ENCODE measurements around the gene RBMS1.
"Not testable (repeated sequence)": the region's sequence is repeated elsewhere in the genome, so short reads cannot be mapped to it uniquely, and the experiment has no call there.

The RBMS1 gene

GRCh38 chr2:160426604-160427003, 67.0 kb downstream of the RBMS1 start:
- H3K27ac ChIP-seq = no peak overlapping the region
- CTCF ChIA-PET = interaction anchor here (0.7 kb wide), 1 partner anchor 1640 kb away, joined by 4 read pairs; no protein-coding TSS in a partner anchor

GRCh38 chr2:160425434-160426151, 68.0 kb downstream of the RBMS1 start:
- H3K27ac ChIP-seq = no peak overlapping the region
- no peak for TF ChIP-seq CTCF (conservative IDR thresholded peaks at IDR 0.05; ENCODE audit: low read depth)
- ChIA-PET CTCF (interaction anchor here (0.6 to 0.7 kb wide), 2 partner anchors 993 to 1641 kb away, joined by 4 to 7 read pairs; no protein-coding TSS in a partner anchor), POLR2A (ENCODE audit: low non-redundant PET) (no interaction called here)
- no peak for DNase-seq (ENCODE audit: low spot score)

More at GRCh38 chr2:160426604-160427003, 67.0 kb downstream of the RBMS1 start:
- no peak for DNase-seq (ENCODE audit: low spot score)
- POLR2A ChIA-PET (ENCODE audit: low non-redundant PET) = no interaction called here
- no peak for TF ChIP-seq CTCF (conservative IDR thresholded peaks at IDR 0.05; ENCODE audit: low read depth)

GRCh38 chr2:160423126-160423525, 70.5 kb downstream of the RBMS1 start:
- POLR2A ChIA-PET (ENCODE audit: low non-redundant PET) = no interaction called here
- no peak for DNase-seq (ENCODE audit: low spot score)
- no peak overlapping the region for H3K27ac ChIP-seq
- TF ChIP-seq CTCF (conservative IDR thresholded peaks at IDR 0.05; ENCODE audit: low read depth) = no peak
- CTCF ChIA-PET = interaction anchor here (0.6 kb wide), 1 partner anchor 435 kb away, joined by 3 read pairs; no protein-coding TSS in a partner anchor

- H3K27ac ChIP-seq; POLR2A ChIA-PET (ENCODE audit: low non-redundant PET); DNase-seq (ENCODE audit: low spot score): not testable (repeated sequence)
- CTCF ChIA-PET = interaction anchor here (0.5 kb wide), 1 partner anchor 29 kb away, joined by 3 read pairs; no protein-coding TSS in a partner anchor
These were observed 71.7 kb downstream of the RBMS1 start for GRCh38 chr2:160421646-160422501.

- ChIA-PET POLR2A (ENCODE audit: low non-redundant PET) (no interaction called here), CTCF (interaction anchor here (0.6 kb wide), 1 partner anchor 433 kb away, joined by 4 read pairs; no protein-coding TSS in a partner anchor)
- H3K27ac ChIP-seq = no peak overlapping the region
These were observed 72.9 kb downstream of the RBMS1 start for GRCh38 chr2:160420711-160421110.

GRCh38 chr2:160419776-160420505, 73.7 kb downstream of the RBMS1 start:
- TF ChIP-seq CTCF (conservative IDR thresholded peaks at IDR 0.05; ENCODE audit: low read depth) = no peak
- DNase-seq (ENCODE audit: low spot score) = no peak
- CTCF ChIA-PET = interaction anchor here (0.6 kb wide), 2 partner anchors 355 to 432 kb away, joined by 3 to 4 read pairs; no protein-coding TSS in a partner anchor
- POLR2A ChIA-PET (ENCODE audit: low non-redundant PET) = no interaction called here
- H3K27ac ChIP-seq = no peak overlapping the region

More at GRCh38 chr2:160420711-160421110, 72.9 kb downstream of the RBMS1 start:
- no peak for DNase-seq (ENCODE audit: low spot score)
- TF ChIP-seq CTCF (conservative IDR thresholded peaks at IDR 0.05; ENCODE audit: low read depth) = no peak

Measured in RWPE1 (cell line).